Transverse colon (tissue), 4 donors: ENCODE results near the gene DNAJA2. TPM values are rescaled to one million over a fixed set of nuclear protein-coding genes. Genes with fewer than 3 reads are reported as not detected.

ENCODE experiments used
- DNase-seq: peaks from one replicate; pipeline ENCODE4 v3.0.0-alpha.2; 2019
- H3K27ac ChIP-seq, 4 donors: fragments of 200-600 bp; sonication (generic); 2 replicates each; pipeline ENCODE4 v1.5.1; 2016 to 2018; ENCODE audit warnings: inconsistent platforms in 4 of 4
- H3K27me3 ChIP-seq: fragments of 200-600 bp; sonication (generic); 2 replicates; pipeline ENCODE4 v1.5.1; 2017; ENCODE audit warnings: inconsistent platforms
- H3K36me3 ChIP-seq, 4 donors: fragments of 200-600 bp; sonication (generic); 2 replicates each; pipeline ENCODE4 v1.5.1; 2017 to 2019; ENCODE audit warnings: inconsistent platforms in 4 of 4
- H3K4me1 ChIP-seq, 4 donors: fragments of 200-600 bp; sonication (generic); 2 replicates each; pipeline ENCODE4 v1.5.1; 2017 to 2020; ENCODE audit warnings: inconsistent platforms in 4 of 4
- H3K4me3 ChIP-seq, 4 donors: fragments of 200-600 bp; sonication (generic); 1 replicate in 1 of 4; 2 replicates in 3 of 4; pipeline versions ENCODE4 v1.5.1 to v1.6.1; 2017 to 2019; ENCODE audit warnings: inconsistent platforms in 4 of 4
- H3K9me3 ChIP-seq, 2 donors: fragments of 200-600 bp; sonication (generic); 2 replicates each; pipeline ENCODE4 v1.5.1; 2017 to 2019; ENCODE audit warnings: inconsistent platforms in 2 of 2
- EP300 ChIP-seq: sonication (generic); formaldehyde crosslinking; IDR thresholded peaks from one replicate; pipeline ENCODE4 v1.6.1; 2017; ENCODE audit warnings: antibody characterized with exemption, low read depth
- POLR2A ChIP-seq: fragments of 450-650 bp; IDR thresholded peaks from one replicate; pipeline ENCODE4 v1.6.1; 2016; ENCODE audit warnings: antibody characterized with exemption, mild to moderate bottlenecking, moderate library complexity
- POLR2AphosphoS5 ChIP-seq, 3 donors: sonication (generic); formaldehyde crosslinking; IDR thresholded peaks; one replicate each; pipeline ENCODE4 v1.6.1; 2016; ENCODE audit warnings: antibody characterized with exemption in 3 of 3
- WGBS, 2 donors: methylation state at CpG; one replicate each; pipeline ENCODE4 v1.1.5; 2018; ENCODE audit warnings: low coverage in 1 of 2; 5-methylcytosine and 5-hydroxymethylcytosine counted together
- in situ Hi-C, 4 donors: fragments of 200-750 bp; cut with MboI; loops; one replicate each; pipeline versions ENCODE4 v1.15.0 to v1.15.1; 2017; ENCODE audit warnings: low sequenced_read_pairs in 3 of 4, low pct_ligation_motif_present in 1 of 4, low pct_unique_long_range_greater_than_20kb in 1 of 4
- intact Hi-C: fragments of 100-400 bp; cut with DNase I; formaldehyde crosslinking; loops from one replicate; pipeline ENCODE4 v1.15.1; 2023; ENCODE audit warnings: low total_unique reads
- total RNA-seq, 4 donors: library from RNA; depleted of rRNA; stranded (reverse); fragments of >200 nt; gene quantifications; one replicate each; pipeline ENCODE4 v1.1.0, GENCODE V29; 2016
- TF ChIP-seq, protein P1 (sequence below), 5 experiments: fragments of 200-600 bp in 3 of 5; fragments of 450-650 bp in 2 of 5; sonication (generic) in 3 of 5; IDR thresholded peaks; 1 replicate in 2 of 5; 2 replicates in 3 of 5; pipeline ENCODE4 v1.5.1; 2016 to 2017; ENCODE audit warnings: antibody characterized with exemption in 5 of 5, inconsistent platforms in 3 of 5, mild to moderate bottlenecking in 2 of 5, moderate library complexity in 1 of 5

Gene DNAJA2
- total RNA-seq, 4 donors from 2014 or later = 17.1 to 53.2 (median 39.2) TPM

- intact Hi-C loops = no loop called here
- in situ Hi-C loops = no loop called here
- TF ChIP-seq POLR2AphosphoS5 (IDR thresholded peaks at IDR 0.05) = no peak
- no peak for TF ChIP-seq POLR2A
- no peak for TF ChIP-seq EP300
- TF ChIP-seq, protein P1, sequence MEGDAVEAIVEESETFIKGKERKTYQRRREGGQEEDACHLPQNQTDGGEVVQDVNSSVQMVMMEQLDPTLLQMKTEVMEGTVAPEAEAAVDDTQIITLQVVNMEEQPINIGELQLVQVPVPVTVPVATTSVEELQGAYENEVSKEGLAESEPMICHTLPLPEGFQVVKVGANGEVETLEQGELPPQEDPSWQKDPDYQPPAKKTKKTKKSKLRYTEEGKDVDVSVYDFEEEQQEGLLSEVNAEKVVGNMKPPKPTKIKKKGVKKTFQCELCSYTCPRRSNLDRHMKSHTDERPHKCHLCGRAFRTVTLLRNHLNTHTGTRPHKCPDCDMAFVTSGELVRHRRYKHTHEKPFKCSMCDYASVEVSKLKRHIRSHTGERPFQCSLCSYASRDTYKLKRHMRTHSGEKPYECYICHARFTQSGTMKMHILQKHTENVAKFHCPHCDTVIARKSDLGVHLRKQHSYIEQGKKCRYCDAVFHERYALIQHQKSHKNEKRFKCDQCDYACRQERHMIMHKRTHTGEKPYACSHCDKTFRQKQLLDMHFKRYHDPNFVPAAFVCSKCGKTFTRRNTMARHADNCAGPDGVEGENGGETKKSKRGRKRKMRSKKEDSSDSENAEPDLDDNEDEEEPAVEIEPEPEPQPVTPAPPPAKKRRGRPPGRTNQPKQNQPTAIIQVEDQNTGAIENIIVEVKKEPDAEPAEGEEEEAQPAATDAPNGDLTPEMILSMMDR (IDR thresholded peaks at IDR 0.05) = no peak
- peaks cover 0 to 19% (median 6%) of the 10 kb centered on the region in 4 donors for H3K4me1 ChIP-seq
- DNase-seq = no peak
- no peak overlapping the region for H3K4me3 ChIP-seq
- WGBS, 2 donors = 67 to 68% methylated on average over 9 of the region's 9 CpGs
- peaks cover 0 to 87% (median 38%) of the 10 kb centered on the region in 4 donors for H3K36me3 ChIP-seq
- H3K27ac ChIP-seq = no peak overlapping the region
- H3K9me3 ChIP-seq = no peaks in the 10 kb centered on the region
- H3K27me3 ChIP-seq = no peaks in the 10 kb centered on the region
Observed at GRCh38 chr16:46961373-46962353, 11.8 kb downstream of the DNAJA2 start.

- WGBS, 2 donors = 79 to 80% methylated on average over 1 to 5 of the region's 5 CpGs
- intact Hi-C loops = no loop called here
- H3K4me3 ChIP-seq = no peak overlapping the region
- TF ChIP-seq, protein P1 (IDR thresholded peaks at IDR 0.05) = no peak
- no peak for TF ChIP-seq POLR2AphosphoS5 (IDR thresholded peaks at IDR 0.05)
- no peaks in the 10 kb centered on the region for H3K4me1 ChIP-seq
- DNase-seq = no peak
- peaks cover 0 to 46% (median 21%) of the 10 kb centered on the region in 4 donors for H3K36me3 ChIP-seq
- no peaks in the 10 kb centered on the region for H3K9me3 ChIP-seq
- no peaks in the 10 kb centered on the region for H3K27me3 ChIP-seq
- in situ Hi-C loops = no loop called here
- H3K27ac ChIP-seq = no peak overlapping the region
Observed at GRCh38 chr16:46954562-46954961, 18.9 kb downstream of the DNAJA2 start.

DNA sequence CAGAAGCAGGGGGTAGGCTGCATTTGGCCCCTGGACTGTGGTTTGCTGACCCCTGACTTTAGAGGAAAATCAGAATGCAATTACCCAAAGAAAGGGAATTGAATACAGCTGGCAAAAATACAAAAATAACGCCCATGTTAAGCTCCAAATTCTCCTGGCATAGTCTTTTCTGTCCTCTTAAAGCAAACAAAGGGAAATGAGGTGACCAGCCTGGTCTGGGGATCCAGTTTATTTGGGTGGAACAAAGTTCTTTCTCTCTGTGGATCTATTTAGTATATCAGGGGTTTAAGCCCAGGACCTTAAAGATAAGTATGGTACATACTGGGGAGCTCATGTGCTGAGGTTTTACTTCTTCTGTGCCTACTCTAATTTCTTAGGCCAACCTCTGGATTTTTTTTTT, 23.5 kb downstream of the DNAJA2 start:
- Histone ChIP-seq H3K9me3 (no peaks in the 10 kb centered on the region), H3K4me3 (no peak overlapping the region), H3K27ac (no peak overlapping the region), H3K36me3 (peaks cover 0 to 8% (median 0%) of the 10 kb centered on the region in 4 donors), H3K27me3 (no peaks in the 10 kb centered on the region), H3K4me1 (no peaks in the 10 kb centered on the region)
- intact Hi-C loops = no loop called here
- in situ Hi-C loops = no loop called here
- DNase-seq = no peak
- TF ChIP-seq POLR2AphosphoS5 (IDR thresholded peaks at IDR 0.05) (no peak), POLR2A (no peak), EP300 (no peak)
- TF ChIP-seq, protein P1 (IDR thresholded peaks at IDR 0.05) = no peak
- WGBS, 2 donors = 38 to 44% methylated on average over 1 of the region's 1 CpG

GRCh38 chr16:46949241-46949892, 24.1 kb downstream of the DNAJA2 start:
- WGBS, 2 donors = 68 to 100% methylated on average over 2 to 7 of the region's 7 CpGs
- TF ChIP-seq POLR2A (no peak), POLR2AphosphoS5 (IDR thresholded peaks at IDR 0.05) (no peak), EP300 (no peak)
- TF ChIP-seq, protein P1 (IDR thresholded peaks at IDR 0.05) = no peak
- H3K27ac ChIP-seq = no peak overlapping the region
- no peaks in the 10 kb centered on the region for H3K27me3 ChIP-seq
- no peak for DNase-seq
- intact Hi-C loops (no loop called here), in situ Hi-C loops (loop anchor here in 2 of 4 donors (10.0 to 25.0 kb wide), 3 partner anchors 287 to 1215 kb away; partner anchors contain the start of gene ABCC12 (in 1 of the 2))
- no peaks in the 10 kb centered on the region for H3K9me3 ChIP-seq
- no peak overlapping the region for H3K4me3 ChIP-seq
- no peaks in the 10 kb centered on the region for H3K4me1 ChIP-seq
- peaks cover 0 to 3% (median 0%) of the 10 kb centered on the region in 4 donors for H3K36me3 ChIP-seq
